H9 (cell line): Measurements from ENCODE around the gene PIAS3. TPM values are rescaled to one million over a fixed set of nuclear protein-coding genes. Genes with fewer than 3 reads are reported as not detected.

Experiments used
- DNase-seq: peaks from one replicate; pipeline ENCODE4 v3.0.0-alpha.2; 2017
- H2AFZ ChIP-seq: one replicate; pipeline ENCODE4 v1.6.1; 2013; ENCODE audit warnings: mild to moderate bottlenecking, low read length, control low read depth, moderate library complexity
- H2AK5ac ChIP-seq: 2 replicates; pipeline ENCODE4 v1.6.1; 2013; ENCODE audit warnings: low read length, control low read depth, mixed read lengths; ENCODE audit not compliant: insufficient read length
- H2BK120ac ChIP-seq: one replicate; pipeline ENCODE4 v1.6.1; 2013; ENCODE audit warnings: low read depth, mild to moderate bottlenecking, low read length, control low read depth, inconsistent platforms; ENCODE audit not compliant: poor library complexity, severe bottlenecking
- H2BK12ac ChIP-seq: 2 replicates; pipeline ENCODE4 v1.6.1; 2013; ENCODE audit warnings: low read length, control low read depth, mixed read lengths, low read depth; ENCODE audit not compliant: insufficient read length
- H2BK15ac ChIP-seq: 2 replicates; pipeline ENCODE4 v1.6.1; 2013; ENCODE audit warnings: low read depth, low read length, control low read depth
- H2BK20ac ChIP-seq: one replicate; pipeline ENCODE4 v1.6.1; 2013; ENCODE audit warnings: low read depth, mild to moderate bottlenecking, low read length, control low read depth, inconsistent platforms; ENCODE audit not compliant: poor library complexity, severe bottlenecking
- H2BK5ac ChIP-seq: 2 replicates; pipeline ENCODE4 v1.6.1; 2013; ENCODE audit warnings: low read length, control low read depth, mixed read lengths; ENCODE audit not compliant: insufficient read length
- H3K14ac ChIP-seq: 2 replicates; pipeline ENCODE4 v1.6.1; 2013; ENCODE audit warnings: low read length, control low read depth; ENCODE audit not compliant: insufficient read depth
- H3K18ac ChIP-seq: 2 replicates; pipeline ENCODE4 v1.6.1; 2013; ENCODE audit warnings: low read depth, mild to moderate bottlenecking, mixed read lengths, low read length, control low read depth; ENCODE audit not compliant: insufficient read length
- H3K23ac ChIP-seq: 2 replicates; pipeline ENCODE4 v1.6.1; 2013; ENCODE audit warnings: low read length, control low read depth, mixed read lengths, low read depth; ENCODE audit not compliant: insufficient read length
- H3K23me2 ChIP-seq: 2 replicates; pipeline ENCODE4 v1.6.1; 2013; ENCODE audit warnings: low read depth, mild to moderate bottlenecking, mixed read lengths, low read length, control low read depth; ENCODE audit not compliant: insufficient read length, poor library complexity, severe bottlenecking
- H3K27ac ChIP-seq: 2 replicates; pipeline ENCODE4 v1.5.1; 2013; ENCODE audit warnings: low read length, control low read depth, mixed read lengths, low read depth; ENCODE audit not compliant: insufficient read length
- H3K27me3 ChIP-seq: 2 replicates; pipeline ENCODE4 v1.6.1; 2013; ENCODE audit warnings: low read length, control low read depth, inconsistent platforms; ENCODE audit not compliant: insufficient read depth
- H3K4ac ChIP-seq: 2 replicates; pipeline ENCODE4 v1.6.1; 2013; ENCODE audit warnings: low read depth, mild to moderate bottlenecking, control low read depth, inconsistent platforms, low read length, moderate library complexity
- H3K4me1 ChIP-seq: 2 replicates; pipeline ENCODE4 v1.6.1; 2013; ENCODE audit warnings: low read length, control low read depth, inconsistent platforms; ENCODE audit not compliant: insufficient read depth
- H3K4me2 ChIP-seq: 2 replicates; pipeline ENCODE4 v1.6.1; 2013; ENCODE audit warnings: low read length, control low read depth, mixed read lengths; ENCODE audit not compliant: insufficient read length, insufficient read depth
- H3K56ac ChIP-seq: 2 replicates; pipeline ENCODE4 v1.6.1; 2013; ENCODE audit warnings: low read depth, mild to moderate bottlenecking, mixed read lengths, low read length, control low read depth; ENCODE audit not compliant: insufficient read length
- H3K79me1 ChIP-seq: 2 replicates; pipeline ENCODE4 v1.6.1; 2013; ENCODE audit warnings: low read depth, mild to moderate bottlenecking, moderate library complexity, low read length, control low read depth, inconsistent platforms; ENCODE audit not compliant: insufficient read depth, poor library complexity, severe bottlenecking
- H3K79me2 ChIP-seq: 2 replicates; pipeline ENCODE4 v1.6.1; 2013; ENCODE audit warnings: low read length, control low read depth, inconsistent platforms; ENCODE audit not compliant: insufficient read depth
- H3K9ac ChIP-seq: 2 replicates; pipeline ENCODE4 v1.6.1; 2013; ENCODE audit warnings: low read length, control low read depth, mixed read lengths; ENCODE audit not compliant: insufficient read length; ENCODE audit errors: extremely low read depth
- H3K9me3 ChIP-seq: one replicate; pipeline ENCODE4 v1.6.1; 2013; ENCODE audit warnings: low read depth, low read length, inconsistent platforms; ENCODE audit not compliant: control insufficient read depth
- H3T11ph ChIP-seq: one replicate; pipeline ENCODE4 v1.6.1; 2013; ENCODE audit warnings: mild to moderate bottlenecking, low read length, control low read depth, inconsistent platforms
- H4K20me1 ChIP-seq: one replicate; pipeline ENCODE4 v1.6.1; 2013; ENCODE audit not compliant: control insufficient read depth, insufficient read length, insufficient read depth
- H4K5ac ChIP-seq: 2 replicates; pipeline ENCODE4 v1.6.1; 2013; ENCODE audit warnings: low read depth, mild to moderate bottlenecking, mixed read lengths, low read length, control low read depth; ENCODE audit not compliant: insufficient read length
- H4K8ac ChIP-seq: replicated peaks from 2 replicates; pipeline ENCODE4 v1.6.1; 2013; ENCODE audit warnings: low read length, control low read depth, mixed read lengths, low read depth; ENCODE audit not compliant: insufficient read length
- H4K91ac ChIP-seq: 2 replicates; pipeline ENCODE4 v1.6.1; 2013; ENCODE audit warnings: low read depth, mild to moderate bottlenecking, moderate library complexity, mixed read lengths, low read length, control low read depth; ENCODE audit not compliant: insufficient read length
- H3K27ac Mint-ChIP-seq, 3 experiments: 2 replicates in 2 of 3; 3 replicates in 1 of 3; pipeline ENCODE4 v1.8.0; 2020 to 2021; ENCODE audit warnings: mixed read lengths in 3 of 3, mild to moderate bottlenecking in 1 of 3, moderate library complexity in 1 of 3
- H3K27me3 Mint-ChIP-seq: 2 replicates; pipeline ENCODE4 v1.8.0; 2021; ENCODE audit warnings: low read depth, mild to moderate bottlenecking, moderate library complexity, mixed read lengths
- H3K36me3 Mint-ChIP-seq, 3 experiments: 2 replicates in 2 of 3; 3 replicates in 1 of 3; pipeline ENCODE4 v1.8.0; 2020 to 2021; ENCODE audit warnings: low read depth in 3 of 3, mixed read lengths in 3 of 3; ENCODE audit not compliant: insufficient read depth in 1 of 3
- H3K4me1 Mint-ChIP-seq, 2 experiments: 2 replicates each; pipeline ENCODE4 v1.8.0; 2020; ENCODE audit warnings: mixed read lengths in 2 of 2
- H3K4me3 Mint-ChIP-seq, 2 experiments: 2 replicates in 1 of 2; 3 replicates in 1 of 2; pipeline ENCODE4 v1.8.0; 2020 to 2021; ENCODE audit warnings: mild to moderate bottlenecking in 2 of 2, mixed read lengths in 2 of 2, moderate library complexity in 1 of 2
- H3K9me3 Mint-ChIP-seq, 2 experiments: 2 replicates in 1 of 2; 3 replicates in 1 of 2; pipeline ENCODE4 v1.8.0; 2020; ENCODE audit warnings: mild to moderate bottlenecking in 2 of 2, mixed read lengths in 2 of 2, moderate library complexity in 1 of 2
- WGBS: extraction: QIAGEN DNeasy Blood & Tissue Kit; methylation state at CpG from one replicate; pipeline ENCODE4 v1.1.7; 2013; ENCODE audit warnings: missing lambda C conversion rate, low lambda C conversion rate, mixed read lengths; ENCODE audit not compliant: insufficient read length; ENCODE audit errors: extremely low coverage; 5-methylcytosine and 5-hydroxymethylcytosine counted together
- total RNA-seq: library from RNA; stranded (reverse); gene quantifications from 2 replicates; pipeline ENCODE4 v1.2.1, GENCODE V29; 2021
- TF ChIP-seq, protein P1 (sequence below): fragments of 200-600 bp; sonication (generic); conservative IDR thresholded peaks from 3 replicates; pipeline ENCODE4 v1.8.0; 2021; ENCODE audit warnings: antibody characterized with exemption, mild to moderate bottlenecking

The PIAS3 gene
- total RNA-seq, 1 experiment from 2014 or later: 33.9 TPM

DNA sequence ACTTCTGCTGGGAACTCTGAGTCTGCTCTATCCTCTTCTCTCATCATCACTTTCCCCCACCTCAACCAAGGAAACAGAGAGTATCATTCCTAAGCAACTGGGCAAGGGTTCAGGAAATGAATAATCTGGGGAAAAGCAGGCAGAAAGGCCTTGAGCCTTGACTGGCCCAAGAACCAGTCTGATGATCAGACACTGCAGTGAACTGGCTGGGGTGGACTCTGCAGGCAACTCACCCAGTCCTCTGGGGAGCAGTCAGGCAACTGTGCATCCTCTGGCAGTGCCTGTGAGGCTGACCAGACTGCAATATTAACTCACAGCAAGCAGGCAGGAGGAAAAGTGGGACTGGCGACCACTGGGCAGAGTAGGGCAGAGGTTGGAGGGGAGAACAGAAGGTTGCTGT lies 25.8 kb upstream of the PIAS3 start:
- no peaks in the 10 kb centered on the region for H3K79me1 ChIP-seq
- H2BK5ac ChIP-seq: no peak overlapping the region
- WGBS: no CpG with 5 or more reads among the region's 1 CpG

More for the DNA sequence above, 25.8 kb upstream of the PIAS3 start:
- H3K23ac ChIP-seq: no peak overlapping the region
- no peaks in the 10 kb centered on the region for H3K9me3 ChIP-seq
- no peak overlapping the region for H3T11ph ChIP-seq
- Mint-ChIP-seq H3K4me1 (peaks cover 32 to 41% of the 10 kb centered on the region in 2 experiments), H3K4me3 (peak overlapping the region in 1 of 2 experiments; percentile 40; a peak in 2 of 5 replicates), H3K36me3 (no peaks in the 10 kb centered on the region), H3K9me3 (no peaks in the 10 kb centered on the region), H3K27me3 (peaks cover 33% of the 10 kb centered on the region), H3K27ac (no peak overlapping the region)
- DNase-seq: no peak
- H3K4ac ChIP-seq: no peak overlapping the region
- H3K9ac ChIP-seq: no peak overlapping the region
- no peaks in the 10 kb centered on the region for H4K20me1 ChIP-seq
- no peak overlapping the region for H4K8ac ChIP-seq
- H2AK5ac ChIP-seq: no peak overlapping the region
- no peak overlapping the region for H4K91ac ChIP-seq
- H2BK20ac ChIP-seq: no peak overlapping the region
- H3K14ac ChIP-seq: no peak overlapping the region
- H4K5ac ChIP-seq: no peak overlapping the region
- H3K79me2 ChIP-seq: no peaks in the 10 kb centered on the region
- H3K4me2 ChIP-seq: no peak overlapping the region
- no peak overlapping the region for H2BK15ac ChIP-seq
- no peak overlapping the region for H3K56ac ChIP-seq
- H2AFZ ChIP-seq: no peak overlapping the region
- H3K27ac ChIP-seq: no peak overlapping the region
- peaks cover under 1% of the 10 kb centered on the region; the same call in 1 of the 2 replicates for H3K4me1 ChIP-seq
- H2BK120ac ChIP-seq: no peak overlapping the region
- H2BK12ac ChIP-seq: no peak overlapping the region
- H3K18ac ChIP-seq: no peak overlapping the region
- peaks cover 7% of the 10 kb centered on the region for H3K23me2 ChIP-seq
- peaks cover 8% of the 10 kb centered on the region; the same call in 1 of the 2 replicates for H3K27me3 ChIP-seq
- TF ChIP-seq, protein P1, sequence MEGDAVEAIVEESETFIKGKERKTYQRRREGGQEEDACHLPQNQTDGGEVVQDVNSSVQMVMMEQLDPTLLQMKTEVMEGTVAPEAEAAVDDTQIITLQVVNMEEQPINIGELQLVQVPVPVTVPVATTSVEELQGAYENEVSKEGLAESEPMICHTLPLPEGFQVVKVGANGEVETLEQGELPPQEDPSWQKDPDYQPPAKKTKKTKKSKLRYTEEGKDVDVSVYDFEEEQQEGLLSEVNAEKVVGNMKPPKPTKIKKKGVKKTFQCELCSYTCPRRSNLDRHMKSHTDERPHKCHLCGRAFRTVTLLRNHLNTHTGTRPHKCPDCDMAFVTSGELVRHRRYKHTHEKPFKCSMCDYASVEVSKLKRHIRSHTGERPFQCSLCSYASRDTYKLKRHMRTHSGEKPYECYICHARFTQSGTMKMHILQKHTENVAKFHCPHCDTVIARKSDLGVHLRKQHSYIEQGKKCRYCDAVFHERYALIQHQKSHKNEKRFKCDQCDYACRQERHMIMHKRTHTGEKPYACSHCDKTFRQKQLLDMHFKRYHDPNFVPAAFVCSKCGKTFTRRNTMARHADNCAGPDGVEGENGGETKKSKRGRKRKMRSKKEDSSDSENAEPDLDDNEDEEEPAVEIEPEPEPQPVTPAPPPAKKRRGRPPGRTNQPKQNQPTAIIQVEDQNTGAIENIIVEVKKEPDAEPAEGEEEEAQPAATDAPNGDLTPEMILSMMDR: no peak
